AG09319 (cell line): ENCODE results near the gene DAP.

Experiments
- DNase-seq: peaks from one replicate; pipeline ENCODE4 v3.0.0-alpha.2; 2010; ENCODE audit warnings: low read depth; ENCODE audit errors: extremely low read depth
- TF ChIP-seq, protein P1 (sequence below): IDR thresholded peaks from 2 replicates; pipeline ENCODE4 v1.5.1; 2011; ENCODE audit warnings: low read depth, mild to moderate bottlenecking, inconsistent platforms, low read length, moderate library complexity

Gene DAP

DNA sequence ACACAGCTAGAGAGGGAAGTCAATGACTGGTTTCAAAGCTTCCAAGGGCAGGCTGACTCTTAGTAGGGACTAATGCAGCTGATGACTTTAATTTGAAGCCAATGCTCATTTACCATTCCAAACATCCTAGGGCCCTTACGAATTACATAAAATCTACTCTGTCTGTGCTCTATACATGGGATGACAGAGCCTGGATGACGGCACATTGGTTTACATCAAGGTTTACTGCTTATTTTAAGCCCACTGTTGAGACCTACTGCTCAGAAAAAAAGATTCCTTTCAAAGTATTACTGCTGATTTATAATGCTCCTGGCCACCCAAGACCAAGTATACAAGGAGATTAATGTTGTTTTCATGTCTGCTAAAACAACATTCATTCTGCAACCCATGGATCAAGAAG is 74.1 kb downstream of the DAP start:
- TF ChIP-seq, protein P1, sequence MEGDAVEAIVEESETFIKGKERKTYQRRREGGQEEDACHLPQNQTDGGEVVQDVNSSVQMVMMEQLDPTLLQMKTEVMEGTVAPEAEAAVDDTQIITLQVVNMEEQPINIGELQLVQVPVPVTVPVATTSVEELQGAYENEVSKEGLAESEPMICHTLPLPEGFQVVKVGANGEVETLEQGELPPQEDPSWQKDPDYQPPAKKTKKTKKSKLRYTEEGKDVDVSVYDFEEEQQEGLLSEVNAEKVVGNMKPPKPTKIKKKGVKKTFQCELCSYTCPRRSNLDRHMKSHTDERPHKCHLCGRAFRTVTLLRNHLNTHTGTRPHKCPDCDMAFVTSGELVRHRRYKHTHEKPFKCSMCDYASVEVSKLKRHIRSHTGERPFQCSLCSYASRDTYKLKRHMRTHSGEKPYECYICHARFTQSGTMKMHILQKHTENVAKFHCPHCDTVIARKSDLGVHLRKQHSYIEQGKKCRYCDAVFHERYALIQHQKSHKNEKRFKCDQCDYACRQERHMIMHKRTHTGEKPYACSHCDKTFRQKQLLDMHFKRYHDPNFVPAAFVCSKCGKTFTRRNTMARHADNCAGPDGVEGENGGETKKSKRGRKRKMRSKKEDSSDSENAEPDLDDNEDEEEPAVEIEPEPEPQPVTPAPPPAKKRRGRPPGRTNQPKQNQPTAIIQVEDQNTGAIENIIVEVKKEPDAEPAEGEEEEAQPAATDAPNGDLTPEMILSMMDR: no peak
- no peak for DNase-seq

DNA sequence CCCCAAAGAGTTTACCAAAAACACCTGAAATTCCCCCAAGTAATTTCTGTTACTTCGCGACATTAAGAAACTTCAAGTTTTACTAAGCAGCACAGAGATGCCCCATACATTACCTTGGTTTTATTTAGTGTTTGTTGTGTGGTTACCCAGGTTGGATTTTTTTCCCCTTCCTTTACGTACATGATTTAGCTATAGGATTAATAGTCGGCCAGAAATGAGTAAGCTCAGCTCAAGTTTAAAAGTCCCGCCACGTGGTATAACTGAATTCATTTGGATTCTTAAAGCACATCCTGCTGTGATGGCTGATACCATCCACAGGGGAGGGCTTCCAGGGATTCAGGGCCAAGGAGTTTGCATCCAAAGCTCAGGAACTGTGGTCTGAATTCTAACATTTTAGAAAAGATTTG is 75.9 kb downstream of the DAP start:
- no peak for DNase-seq
- TF ChIP-seq, protein P1: no peak

DNA sequence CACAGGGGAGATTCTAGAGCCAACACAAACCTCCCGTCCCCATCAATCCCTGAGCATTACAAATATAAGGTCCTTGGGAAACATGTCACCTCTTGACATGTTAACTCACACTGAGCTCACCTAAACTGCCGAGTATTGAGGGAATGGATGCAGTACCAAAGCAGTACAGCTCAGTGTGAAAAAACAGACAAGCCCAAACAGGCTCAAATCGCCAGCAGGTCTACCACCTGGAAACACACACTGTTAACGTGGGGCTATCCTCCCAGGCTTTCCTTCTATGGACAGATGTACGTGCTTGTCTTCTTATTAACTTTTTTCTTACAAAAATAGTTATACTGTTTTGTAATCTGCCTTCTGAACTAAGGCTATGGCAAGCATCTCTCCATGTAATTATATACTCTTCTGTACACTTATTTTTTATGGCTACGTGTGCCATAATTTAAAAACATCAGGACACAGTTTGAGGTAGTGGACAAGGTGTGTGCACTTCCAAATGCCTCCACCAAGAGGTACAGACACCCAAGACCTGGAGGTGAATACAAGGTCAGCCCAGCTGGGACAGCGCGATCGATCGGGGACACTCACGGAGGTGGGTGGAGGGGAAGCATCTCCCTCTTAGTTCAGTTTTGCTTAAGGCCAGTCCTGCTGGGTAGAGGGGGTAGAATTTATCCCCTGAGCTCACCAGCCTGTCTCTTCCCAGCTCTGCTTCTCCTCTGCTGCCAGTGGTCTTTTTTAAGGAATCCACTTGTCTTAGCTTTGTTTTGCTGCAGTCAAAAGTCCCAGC is 76.5 kb downstream of the DAP start:
- no peak for DNase-seq
- TF ChIP-seq, protein P1: no peak

DNA sequence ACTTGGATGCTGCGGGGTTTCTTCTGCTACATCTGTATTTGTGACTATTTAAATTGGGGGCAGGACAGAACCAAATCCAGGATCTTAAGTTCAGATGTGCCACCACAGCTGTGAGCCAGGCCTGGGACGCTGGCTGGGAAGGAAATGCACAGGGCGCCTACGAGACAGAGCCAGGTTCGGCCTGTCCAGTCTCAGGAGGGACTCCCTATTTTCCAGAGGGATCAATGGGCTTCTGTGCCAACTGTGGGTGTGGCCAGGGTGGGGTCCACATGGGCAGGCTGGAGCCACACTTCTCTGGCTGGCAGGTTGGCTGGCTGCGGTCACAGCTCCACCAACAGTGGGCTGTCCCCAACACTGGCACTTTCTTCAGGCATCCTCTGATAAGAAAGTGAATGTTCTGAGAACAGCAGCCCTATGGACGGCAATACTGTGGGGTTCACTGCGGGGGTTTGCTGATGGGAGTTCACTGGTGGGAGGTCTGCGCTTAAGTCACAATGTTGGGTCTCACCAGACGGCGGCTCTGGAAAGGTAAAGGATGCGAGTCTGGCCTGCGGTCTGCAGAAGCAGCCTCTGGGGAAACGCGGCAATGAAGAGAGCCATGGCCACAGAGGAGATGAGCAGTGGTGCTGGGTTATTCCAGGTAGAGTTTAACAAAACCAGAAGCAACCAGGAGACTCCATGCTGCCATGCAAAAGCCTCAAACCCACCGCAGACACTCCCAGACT is 78.1 kb downstream of the DAP start:
- DNase-seq: no peak
- TF ChIP-seq, protein P1: no peak

DNA sequence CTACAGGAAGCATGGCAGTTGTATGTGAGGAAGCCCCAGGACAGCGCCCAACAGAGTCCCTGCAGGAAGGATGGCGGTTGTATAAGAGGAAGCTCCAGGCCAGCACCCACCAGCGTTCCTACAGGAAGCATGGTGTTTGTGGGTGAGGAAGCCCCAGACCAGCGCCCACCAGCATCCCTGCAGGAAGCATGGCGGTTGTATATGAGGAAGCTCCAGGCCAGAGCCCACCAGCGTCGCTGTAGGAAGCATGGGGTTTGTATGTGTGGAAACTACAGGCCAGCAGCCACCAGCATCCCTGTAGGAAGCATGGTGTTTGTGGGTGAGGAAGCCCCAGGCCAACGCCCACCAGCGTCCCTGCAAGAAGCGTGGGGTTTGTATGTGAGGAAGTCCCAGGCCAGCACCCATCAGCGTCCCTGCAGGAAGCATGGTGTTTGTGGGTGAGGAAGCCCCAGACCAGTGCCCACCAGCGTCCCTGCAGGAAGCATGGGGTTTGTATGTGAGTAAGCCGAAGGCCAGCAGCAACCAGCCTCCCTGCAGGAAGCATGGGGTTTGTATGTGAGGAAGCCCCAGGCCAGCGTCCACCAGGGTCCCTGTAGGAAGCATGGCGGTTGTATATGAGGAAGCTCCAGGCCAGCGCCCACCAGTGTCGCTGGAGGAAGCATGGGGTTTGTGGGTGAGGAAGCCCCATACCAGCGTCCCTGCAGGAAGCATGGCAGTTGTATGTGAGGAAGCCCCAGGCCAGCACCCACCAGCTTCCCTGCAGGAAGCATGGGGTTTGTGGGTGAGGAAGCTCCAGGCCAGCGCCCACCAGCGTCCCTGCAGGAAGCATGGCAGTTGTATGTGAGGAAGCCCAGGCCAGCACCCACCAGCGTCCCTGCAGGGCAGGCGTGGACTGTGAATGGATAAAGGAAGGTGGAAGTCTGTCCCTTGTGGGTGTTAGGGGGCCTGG is 79.0 kb downstream of the DAP start:
- no peak for DNase-seq

DNA sequence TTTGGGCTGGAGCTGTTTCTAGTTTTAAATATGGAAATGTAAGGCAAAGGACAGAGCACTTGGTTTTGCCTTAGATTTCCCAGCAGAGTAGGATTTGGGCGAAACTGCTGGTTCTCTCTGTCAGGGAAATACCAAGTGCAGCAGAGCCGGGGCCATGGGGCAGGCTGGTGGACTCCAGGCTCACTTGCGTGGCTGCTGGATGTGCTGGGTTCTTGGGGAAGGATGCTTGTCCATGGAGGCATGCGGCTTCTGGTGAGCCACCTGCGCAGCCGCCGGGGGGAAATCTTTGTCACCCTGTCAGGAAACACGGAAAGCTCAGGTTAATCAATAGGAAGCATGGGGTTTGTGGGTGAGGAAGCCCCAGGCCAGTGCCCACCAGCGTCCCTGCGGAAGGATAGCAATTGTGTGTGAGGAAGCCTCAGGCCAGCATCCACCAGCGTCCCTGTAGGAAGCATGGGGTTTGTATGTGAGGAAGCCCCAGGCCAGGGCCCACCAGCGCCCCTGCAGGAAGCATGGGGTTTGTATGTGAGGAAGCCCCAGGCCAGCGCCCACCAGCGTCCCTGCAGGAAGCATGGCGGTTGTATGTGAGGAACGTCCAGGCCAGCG is 80.1 kb downstream of the DAP start:
- DNase-seq: no peak
- TF ChIP-seq, protein P1: no peak

More for the DNA sequence above, 79.0 kb downstream of the DAP start:
- TF ChIP-seq, protein P1: no peak
